Endothelial cell of umbilical vein (primary cell): ENCODE data around the gene DDX46. TPM values are rescaled to one million over a fixed set of nuclear protein-coding genes. Genes with fewer than 3 reads are reported as not detected.

ENCODE experiments used
- BruUV-seq: library from RNA; stranded (reverse); fragments of 400-500 nt; replicated peaks from 2 replicates; lab custom pipeline; 2021; lab: Mats Ljungman, UMichigan
- CTCF ChIA-PET: fragments of 300-600, 350-600 bp; sonication (Branson Sonifier 250); formaldehyde crosslinking; loops from one replicate; lab custom pipeline; 2021; ENCODE audit warnings: antibody characterized with exemption, inconsistent platforms; lab: Charles Lee
- POLR2A ChIA-PET: fragments of 300-600, 350-600 bp; sonication (Branson Sonifier 250); formaldehyde crosslinking; loops from one replicate; lab custom pipeline; 2021; ENCODE audit warnings: antibody characterized with exemption, inconsistent platforms; lab: Charles Lee
- DNase-seq: peaks from one replicate; pipeline ENCODE4 v3.0.0-alpha.2; 2011; ENCODE audit warnings: low read depth, low spot score
- FAIRE-seq: peaks from 2 replicates; lab custom pipeline; 2011; peaks lifted over from hg19 to GRCh38; lab: Jason Lieb, UNC
- H2AFZ ChIP-seq: 2 replicates; pipeline ENCODE4 v1.6.0; 2012; ENCODE audit warnings: low read depth, low read length, control low read depth, inconsistent platforms
- H3K27ac ChIP-seq: 2 replicates; pipeline ENCODE4 v1.5.1; 2011; ENCODE audit warnings: low read depth, mild to moderate bottlenecking, control low read depth, low read length, moderate library complexity; ENCODE audit not compliant: insufficient read depth
- H3K27me3 ChIP-seq, 2 experiments: 2 replicates each; pipeline versions ENCODE4 v1.6.0 to v1.6.1; 2011; ENCODE audit warnings: low read length in 2 of 2, mixed read lengths in 1 of 2; ENCODE audit not compliant: control insufficient read depth in 2 of 2, insufficient read depth in 2 of 2
- H3K36me3 ChIP-seq, 2 experiments: 2 replicates in 1 of 2; 3 replicates in 1 of 2; pipeline ENCODE4 v1.5.1; 2011; ENCODE audit warnings: low read length in 2 of 2, mild to moderate bottlenecking in 1 of 2, moderate library complexity in 1 of 2; ENCODE audit not compliant: control insufficient read depth in 2 of 2, insufficient read depth in 2 of 2; ENCODE audit errors: extremely low read depth in 1 of 2
- H3K4me1 ChIP-seq: 3 replicates; pipeline ENCODE4 v1.5.1; 2011; ENCODE audit warnings: mild to moderate bottlenecking, low read length; ENCODE audit not compliant: control insufficient read depth, insufficient read depth; ENCODE audit errors: extremely low read depth
- H3K4me2 ChIP-seq: 2 replicates; pipeline ENCODE4 v1.6.1; 2011; ENCODE audit warnings: low read length, control low read depth, mixed read lengths; ENCODE audit not compliant: insufficient read depth
- H3K4me3 ChIP-seq, 3 experiments: fragments of 200-600 bp in 1 of 3; sonication (generic), shearing (Covaris generic) in 1 of 3; replicated peaks in 1 of 3; 2 replicates each; pipeline ENCODE4 v1.5.1; 2011 to 2016; ENCODE audit warnings: control low read depth in 3 of 3, low read length in 3 of 3, mild to moderate bottlenecking in 2 of 3, inconsistent platforms in 1 of 3, low read depth in 1 of 3, moderate library complexity in 1 of 3; ENCODE audit not compliant: insufficient read depth in 1 of 3
- H3K79me2 ChIP-seq: 2 replicates; pipeline ENCODE4 v1.6.0; 2012; ENCODE audit warnings: low read length, inconsistent platforms; ENCODE audit not compliant: control insufficient read depth, insufficient read depth
- H3K9ac ChIP-seq: replicated peaks from 2 replicates; pipeline ENCODE3; 2011; ENCODE audit warnings: low read length, control low read depth; ENCODE audit not compliant: insufficient read depth; ENCODE audit errors: extremely low read depth
- H3K9me1 ChIP-seq: replicated peaks from 3 replicates; pipeline ENCODE4 v1.6.0; 2011; ENCODE audit warnings: mild to moderate bottlenecking, low read length; ENCODE audit not compliant: control insufficient read depth, insufficient read depth; ENCODE audit errors: extremely low read depth
- H3K9me3 ChIP-seq: replicated peaks from 2 replicates; pipeline ENCODE4 v1.5.1; 2012; ENCODE audit warnings: low read length, inconsistent platforms; ENCODE audit not compliant: control insufficient read depth, insufficient read depth
- H4K20me1 ChIP-seq: replicated peaks from 2 replicates; pipeline ENCODE3; 2011; ENCODE audit warnings: mild to moderate bottlenecking, low read length; ENCODE audit not compliant: control insufficient read depth, insufficient read depth; ENCODE audit errors: extremely low read depth
- CTCF ChIP-seq, 2 donors: IDR thresholded peaks; 1 replicate in 1 of 2; 2 replicates in 1 of 2; pipeline ENCODE4 v1.5.1; 2011; ENCODE audit warnings: low read length in 2 of 2, mild to moderate bottlenecking in 2 of 2, moderate library complexity in 2 of 2, control low read depth in 1 of 2, inconsistent platforms in 1 of 2, low read depth in 1 of 2; ENCODE audit not compliant: insufficient read depth in 1 of 2; ENCODE audit errors: extremely low read depth in 1 of 2
- EZH2 ChIP-seq: IDR thresholded peaks from 2 replicates; pipeline ENCODE4 v1.6.1; 2012; ENCODE audit warnings: borderline replicate concordance, low read depth, mild to moderate bottlenecking, moderate library complexity, low read length, inconsistent platforms; ENCODE audit not compliant: severe bottlenecking
- FOS ChIP-seq: IDR thresholded peaks from 2 replicates; pipeline ENCODE4 v1.6.1; 2011; ENCODE audit warnings: mild to moderate bottlenecking, low read length, moderate library complexity, borderline replicate concordance; ENCODE audit not compliant: insufficient read depth
- GATA2 ChIP-seq: IDR thresholded peaks from 2 replicates; pipeline ENCODE4 v1.7.0; 2011; ENCODE audit warnings: low read depth, mild to moderate bottlenecking, moderate library complexity, mixed read lengths, low read length; ENCODE audit not compliant: insufficient read length, insufficient read depth
- JUN ChIP-seq: IDR thresholded peaks from 2 replicates; pipeline ENCODE4 v1.6.1; 2011; ENCODE audit warnings: borderline replicate concordance, low read depth; ENCODE audit not compliant: insufficient read length, insufficient read depth
- MAX ChIP-seq: IDR thresholded peaks from 2 replicates; pipeline ENCODE4 v1.6.1; 2011; ENCODE audit not compliant: insufficient read depth, insufficient read length
- MYC ChIP-seq: IDR thresholded peaks from one replicate; pipeline ENCODE4 v1.6.1; 2011; ENCODE audit warnings: mild to moderate bottlenecking, low read depth, low read length
- POLR2A ChIP-seq: IDR thresholded peaks from 2 replicates; pipeline ENCODE4 v1.6.1; 2012; ENCODE audit warnings: low read depth, mild to moderate bottlenecking, control low read depth, low read length
- POLR2AphosphoS5 ChIP-seq: IDR thresholded peaks from 2 replicates; pipeline ENCODE4 v1.6.1; 2012; ENCODE audit warnings: low read depth, mild to moderate bottlenecking, control low read depth, low read length, moderate library complexity; ENCODE audit not compliant: insufficient read depth
- dilution Hi-C: fragments of 300-500 bp; cut with MboI; formaldehyde crosslinking; loops from one replicate; pipeline ENCODE4 v1.15.0; 2019; ENCODE audit warnings: low sequenced_read_pairs; ENCODE audit not compliant: extremely low pct_ligation_motif_present
- intact Hi-C: fragments of 100-400 bp; cut with micrococcal nuclease; formaldehyde crosslinking; loops from one replicate; pipeline ENCODE4 v1.10.0; 2022
- polyA plus RNA-seq, 4 experiments: library from polyadenylated mRNA; depleted of rRNA in 3 of 4; stranded (reverse) in 3 of 4; unstranded in 1 of 4; fragments of >200 nt; gene quantifications; 2 replicates each; pipeline versions ENCODE4 v1.2.1 to v1.2.3, GENCODE V29; 2011 to 2012; ENCODE audit warnings: missing spikeins in 1 of 4
- total RNA-seq: library from RNA; stranded (reverse); gene quantifications from 2 replicates; pipeline ENCODE4 v1.2.3, GENCODE V29; 2021

DDX46 gene
- total and polyA plus RNA-seq, 2 donors (not counting 3 experiments of a cell fraction or from before 2014, with no cell fraction given) = 16.0 to 65.2 TPM

DNA sequence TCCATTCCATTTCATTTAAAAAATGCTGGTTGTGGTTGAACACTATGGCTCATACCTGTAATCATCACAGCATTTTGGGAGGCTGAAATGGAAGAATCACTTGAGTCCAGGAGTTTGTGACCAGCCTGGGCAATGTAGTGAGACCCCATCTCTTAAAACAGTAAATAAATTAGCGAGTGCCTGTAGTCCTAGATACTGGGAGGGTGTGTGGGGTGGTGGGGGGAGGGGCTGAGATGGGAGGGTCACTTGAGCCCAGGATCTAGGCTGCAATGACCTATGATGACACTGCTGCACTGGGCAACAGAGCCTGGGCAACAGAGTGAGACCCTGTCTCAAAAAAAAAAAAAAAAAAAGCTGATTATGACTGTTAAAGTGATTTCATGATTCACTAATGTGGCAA is 29.1 kb downstream of the DDX46 start:
- no peaks in the 10 kb centered on the region for H3K79me2 ChIP-seq
- H2AFZ ChIP-seq = no peak overlapping the region
- H3K36me3 ChIP-seq = peaks cover 11 to 22% of the 10 kb centered on the region in 2 experiments
- BruUV-seq = no TSS peak
- dilution Hi-C loops (no loop called here), intact Hi-C loops (no loop called here)
- peaks cover 3% of the 10 kb centered on the region for H3K4me1 ChIP-seq
- no peaks in the 10 kb centered on the region for H4K20me1 ChIP-seq
- TF ChIP-seq CTCF (IDR thresholded peaks at IDR 0.05; ENCODE audit: extremely low read depth in 1 of 2, insufficient read depth in 1 of 2, low read depth in 1 of 2, low read length in 2 of 2) = no peak
- DNase-seq (no peak), FAIRE-seq (no peak)
- H3K27ac ChIP-seq = no peak overlapping the region
- no peaks in the 10 kb centered on the region for H3K27me3 ChIP-seq
- ChIA-PET CTCF (no interaction called here), POLR2A (no interaction called here)
- no peaks in the 10 kb centered on the region for H3K9me1 ChIP-seq
- H3K4me3 ChIP-seq = no peak overlapping the region
- no peaks in the 10 kb centered on the region for H3K9me3 ChIP-seq
- no peak overlapping the region for H3K9ac ChIP-seq
- H3K4me2 ChIP-seq = no peak overlapping the region

GRCh38 chr5:134791580-134791979 is 33.0 kb downstream of the DDX46 start:
- Histone ChIP-seq H3K4me1 (no peaks in the 10 kb centered on the region), H3K36me3 (peaks cover 15 to 28% of the 10 kb centered on the region in 2 experiments), H3K27ac (no peak overlapping the region), H3K9me1 (no peaks in the 10 kb centered on the region), H3K9me3 (no peaks in the 10 kb centered on the region), H2AFZ (no peak overlapping the region), H3K4me3 (no peak overlapping the region), H3K27me3 (no peaks in the 10 kb centered on the region), H3K9ac (no peak overlapping the region), H4K20me1 (no peaks in the 10 kb centered on the region), H3K79me2 (no peaks in the 10 kb centered on the region), H3K4me2 (no peak overlapping the region)
- TF ChIP-seq EZH2 (no peak), GATA2 (no peak), POLR2A (no peak), FOS (no peak), CTCF (IDR thresholded peaks at IDR 0.05; ENCODE audit: extremely low read depth in 1 of 2, insufficient read depth in 1 of 2, low read depth in 1 of 2, low read length in 2 of 2) (no peak), JUN (no peak), POLR2AphosphoS5 (no peak), MAX (no peak), MYC (no peak)
- DNase-seq (no peak), FAIRE-seq (no peak)
- dilution Hi-C loops (no loop called here), intact Hi-C loops (no loop called here)
- ChIA-PET CTCF (interaction anchor here (0.7 kb wide), 1 partner anchor 68 kb away, joined by 3 read pairs; no protein-coding TSS in a partner anchor), POLR2A (no interaction called here)
- BruUV-seq = no TSS peak
